Type B pancreatic cell (in vitro differentiated cells): ENCODE results near the gene MAVS. TPM values are rescaled to one million over a fixed set of nuclear protein-coding genes. Genes with fewer than 3 reads are reported as not detected.

ENCODE experiments used
- DNase-seq: peaks from one replicate; pipeline ENCODE4 v3.0.0; 2021; ENCODE audit warnings: mixed read lengths; ENCODE audit not compliant: unreplicated experiment; ENCODE audit errors: extremely low spot score
- H3K27ac Mint-ChIP-seq: 2 replicates; pipeline ENCODE4 v1.8.0; 2021; ENCODE audit warnings: mild to moderate bottlenecking, mixed read lengths
- H3K27me3 Mint-ChIP-seq: 2 replicates; pipeline ENCODE4 v1.8.0; 2021; ENCODE audit warnings: mixed read lengths
- H3K36me3 Mint-ChIP-seq: 2 replicates; pipeline ENCODE4 v1.8.0; 2021; ENCODE audit warnings: mixed read lengths
- H3K4me1 Mint-ChIP-seq: one replicate; pipeline ENCODE4 v1.8.0; 2021; ENCODE audit warnings: mixed read lengths; ENCODE audit not compliant: unreplicated experiment
- H3K4me3 Mint-ChIP-seq: 2 replicates; pipeline ENCODE4 v1.8.0; 2021; ENCODE audit warnings: mild to moderate bottlenecking, mixed read lengths
- H3K9me3 Mint-ChIP-seq: 2 replicates; pipeline ENCODE4 v1.8.0; 2021; ENCODE audit warnings: mixed read lengths
- total RNA-seq: library from RNA; stranded (reverse); gene quantifications from 2 replicates; pipeline ENCODE4 v1.2.1, GENCODE V29; 2021; ENCODE audit warnings: low replicate concordance
- TF ChIP-seq, protein P1 (sequence below): fragments of 200-600 bp; sonication (generic); conservative IDR thresholded peaks from 2 replicates; pipeline ENCODE4 v1.5.0; 2021; ENCODE audit warnings: antibody characterized with exemption, mild to moderate bottlenecking

The MAVS gene
- total RNA-seq, 1 donor from 2014 or later = 44.5 TPM

DNA sequence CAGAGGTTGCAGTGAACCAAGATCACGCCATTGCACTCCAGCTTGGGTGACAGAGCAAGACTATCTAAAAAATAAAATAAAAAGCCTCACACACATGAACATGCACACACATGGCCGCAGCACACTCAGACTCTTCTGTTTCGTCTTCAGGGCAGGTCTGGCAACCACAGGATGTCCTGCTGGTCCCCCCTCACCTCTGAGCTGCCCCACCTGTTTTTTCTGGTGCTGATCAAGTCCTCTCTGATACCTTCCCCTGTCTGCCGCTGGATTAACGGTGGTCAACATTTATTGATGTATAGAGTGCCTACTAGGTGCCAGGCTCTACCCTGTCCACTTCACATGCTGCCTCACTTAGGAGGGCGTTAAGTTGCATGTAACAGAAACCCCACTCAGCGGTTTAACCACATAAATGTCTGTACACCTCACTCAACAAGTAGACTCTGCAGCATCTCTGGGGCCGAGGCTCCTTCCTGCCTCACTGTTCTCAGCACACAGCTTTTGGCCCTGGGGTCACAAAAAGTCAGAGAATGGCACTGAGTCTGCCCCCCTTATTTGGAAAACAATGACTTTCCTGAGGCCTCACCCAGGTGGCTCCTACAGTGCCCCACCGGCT lies 30.8 kb upstream of the MAVS start:
- Mint-ChIP-seq H3K27ac (no peak overlapping the region), H3K36me3 (no peaks in the 10 kb centered on the region), H3K9me3 (no peaks in the 10 kb centered on the region), H3K4me3 (no peak overlapping the region), H3K27me3 (peaks cover 6% of the 10 kb centered on the region), H3K4me1 (peaks cover 27% of the 10 kb centered on the region)
- DNase-seq = no peak
- TF ChIP-seq, protein P1, sequence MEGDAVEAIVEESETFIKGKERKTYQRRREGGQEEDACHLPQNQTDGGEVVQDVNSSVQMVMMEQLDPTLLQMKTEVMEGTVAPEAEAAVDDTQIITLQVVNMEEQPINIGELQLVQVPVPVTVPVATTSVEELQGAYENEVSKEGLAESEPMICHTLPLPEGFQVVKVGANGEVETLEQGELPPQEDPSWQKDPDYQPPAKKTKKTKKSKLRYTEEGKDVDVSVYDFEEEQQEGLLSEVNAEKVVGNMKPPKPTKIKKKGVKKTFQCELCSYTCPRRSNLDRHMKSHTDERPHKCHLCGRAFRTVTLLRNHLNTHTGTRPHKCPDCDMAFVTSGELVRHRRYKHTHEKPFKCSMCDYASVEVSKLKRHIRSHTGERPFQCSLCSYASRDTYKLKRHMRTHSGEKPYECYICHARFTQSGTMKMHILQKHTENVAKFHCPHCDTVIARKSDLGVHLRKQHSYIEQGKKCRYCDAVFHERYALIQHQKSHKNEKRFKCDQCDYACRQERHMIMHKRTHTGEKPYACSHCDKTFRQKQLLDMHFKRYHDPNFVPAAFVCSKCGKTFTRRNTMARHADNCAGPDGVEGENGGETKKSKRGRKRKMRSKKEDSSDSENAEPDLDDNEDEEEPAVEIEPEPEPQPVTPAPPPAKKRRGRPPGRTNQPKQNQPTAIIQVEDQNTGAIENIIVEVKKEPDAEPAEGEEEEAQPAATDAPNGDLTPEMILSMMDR = no peak

DNA sequence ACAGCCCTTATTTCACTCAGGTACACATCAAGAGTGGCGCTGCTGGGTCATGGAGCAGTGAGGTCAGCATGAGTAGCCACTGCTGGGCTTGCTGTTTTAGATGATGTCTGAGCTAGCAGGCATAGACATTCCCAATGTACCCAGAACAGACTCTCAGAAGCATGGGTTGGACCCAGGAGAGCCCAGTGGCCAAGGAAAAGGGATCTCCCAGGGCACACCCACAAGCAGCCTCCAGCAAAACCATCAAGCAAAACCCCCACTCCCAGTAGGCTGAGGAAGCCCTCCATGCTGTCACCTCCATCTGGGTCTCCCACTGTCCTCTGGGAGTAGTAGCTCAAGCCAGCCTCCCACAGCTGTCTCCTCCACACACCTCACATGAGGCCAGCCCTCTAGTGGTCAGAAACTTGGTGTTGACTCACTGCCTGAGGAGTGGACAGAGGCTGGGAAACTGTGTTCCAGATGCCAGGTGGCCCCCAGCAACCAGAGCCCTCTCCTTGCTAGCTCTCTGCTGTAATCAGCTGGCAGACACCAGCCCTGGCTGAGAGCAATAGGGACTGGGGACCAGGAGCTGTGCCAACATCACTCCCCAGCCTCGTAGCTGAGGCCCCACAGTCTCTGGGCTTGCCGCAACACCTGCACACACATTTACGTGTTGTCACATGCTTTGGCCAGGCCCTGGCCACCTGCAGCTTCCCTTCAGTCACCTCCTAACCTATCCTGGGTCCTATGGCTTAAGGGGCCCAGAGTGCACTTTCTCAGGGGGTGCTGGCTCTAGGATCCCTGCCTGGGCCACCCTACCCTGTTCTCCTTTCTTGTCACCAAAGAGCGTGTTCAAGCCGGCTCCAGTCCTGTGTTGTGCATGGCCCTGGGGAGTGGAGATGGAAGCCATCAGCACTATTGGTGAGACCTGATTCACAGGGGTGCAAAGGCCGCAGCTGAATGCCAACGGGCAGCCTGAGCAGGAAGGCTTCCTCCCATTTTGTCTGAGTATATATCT lies 28.2 kb upstream of the MAVS start:
- H3K4me1 Mint-ChIP-seq = peaks cover 9% of the 10 kb centered on the region
- DNase-seq = no peak
- H3K9me3 Mint-ChIP-seq = no peaks in the 10 kb centered on the region
- H3K27me3 Mint-ChIP-seq = peaks cover 6% of the 10 kb centered on the region
- no peaks in the 10 kb centered on the region for H3K36me3 Mint-ChIP-seq
- H3K4me3 Mint-ChIP-seq = peak overlapping the region; percentile 47
- peak overlapping the region; percentile 98 for H3K27ac Mint-ChIP-seq
- TF ChIP-seq, protein P1 = peak; percentile 78

DNA sequence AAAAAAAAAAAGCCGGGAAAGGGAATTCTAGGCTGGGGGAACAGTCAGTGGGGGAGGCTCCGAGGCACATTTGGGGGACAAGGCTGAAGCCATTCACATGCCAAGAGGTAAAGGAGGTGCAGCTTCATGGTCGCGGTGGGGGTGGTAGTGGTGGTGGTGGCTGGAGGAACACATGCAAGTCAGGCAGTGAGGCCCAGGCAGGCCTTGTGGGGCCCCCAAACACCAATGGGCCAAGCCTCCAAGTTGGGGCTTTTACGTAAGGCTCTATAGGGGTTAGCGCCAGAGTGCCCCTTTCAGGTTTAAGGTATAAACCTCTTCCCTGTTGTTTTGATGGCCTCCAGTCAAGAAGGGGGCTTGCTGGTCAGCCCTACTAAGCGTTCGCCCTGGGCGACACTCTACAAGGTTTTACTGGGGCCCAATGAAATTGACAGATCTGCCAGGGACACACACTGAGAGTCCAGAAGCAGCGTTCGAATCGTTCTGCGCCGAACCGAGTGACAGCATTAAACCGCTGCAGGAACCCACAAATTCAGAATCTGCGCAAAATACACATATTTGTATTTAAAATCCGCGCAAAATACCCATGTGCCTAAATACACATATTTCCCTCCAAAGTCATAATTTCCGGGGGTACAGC lies 27.1 kb upstream of the MAVS start:
- no peak for DNase-seq
- Mint-ChIP-seq H3K27ac (peak overlapping the region; percentile 98), H3K9me3 (no peaks in the 10 kb centered on the region), H3K4me1 (peaks cover 8% of the 10 kb centered on the region), H3K27me3 (peaks cover 6% of the 10 kb centered on the region), H3K36me3 (no peaks in the 10 kb centered on the region), H3K4me3 (peak overlapping the region; percentile 82)
- TF ChIP-seq, protein P1 = no peak

DNA sequence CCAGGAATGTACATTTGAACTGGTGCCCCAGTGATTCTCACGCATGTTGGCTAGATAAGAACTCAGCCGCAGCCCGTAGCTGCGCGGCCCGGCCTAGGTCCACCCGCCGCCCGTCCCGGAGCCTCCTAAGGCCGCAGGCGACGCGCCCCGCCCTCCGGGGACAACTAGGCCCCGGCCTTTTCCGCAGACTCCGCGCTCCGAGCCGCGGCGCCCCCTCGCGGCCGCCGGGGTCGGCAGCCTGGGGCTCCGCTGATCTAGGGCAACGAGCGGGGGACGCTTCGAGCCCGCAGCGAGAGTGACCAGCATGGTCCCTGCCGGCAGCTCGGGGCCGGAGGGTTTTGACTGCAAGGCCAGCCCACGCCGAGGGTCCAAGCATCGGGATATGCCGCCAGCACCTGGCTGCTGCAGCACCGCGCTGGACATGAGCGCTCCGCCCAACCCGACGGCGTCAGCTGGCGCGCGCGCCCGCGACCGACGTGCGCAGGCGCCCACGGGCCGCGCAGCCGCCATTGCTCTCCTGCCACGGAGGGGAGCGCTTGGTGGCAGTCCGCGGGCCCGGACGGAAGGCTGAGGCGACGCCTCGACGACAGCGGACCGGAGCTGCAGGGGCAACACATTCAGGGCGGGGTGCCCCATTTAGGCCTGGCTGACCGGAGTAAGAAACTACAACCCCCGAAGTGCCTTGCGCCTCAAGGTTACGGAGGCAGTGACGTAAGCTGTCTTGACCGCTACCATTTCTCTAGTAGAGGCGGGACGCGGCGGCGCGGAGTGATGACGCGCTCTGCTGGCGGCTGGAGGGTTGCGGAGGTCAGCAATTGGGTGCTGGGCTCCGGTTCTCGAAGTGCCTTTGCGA lies 26.4 kb upstream of the MAVS start, which contains the start of gene AP5S1:
TSS of gene AP5S1 (plus strand) at position 500 of the 853 bp plus-strand sequence. CDS start 1,571 bp downstream, outside the sequence.
- TF ChIP-seq, protein P1 = peak; percentile 100
- peak within 1 kb of the TSS; percentile 98 for H3K27ac Mint-ChIP-seq
- DNase-seq = peak; percentile 96
- H3K4me3 Mint-ChIP-seq = peak within 1 kb of the TSS; percentile 93
- H3K4me1 Mint-ChIP-seq = peaks cover 8% of the 10 kb centered on the region
- no peaks in the 10 kb centered on the region for H3K9me3 Mint-ChIP-seq
- peaks cover 6% of the 10 kb centered on the region for H3K27me3 Mint-ChIP-seq
- no peaks in the 10 kb centered on the region for H3K36me3 Mint-ChIP-seq
